IPS DF 4.7 (cell line): Measurements from ENCODE around the gene CCDC187.
"Not testable (repeated sequence)": the region's sequence is repeated elsewhere in the genome, so short reads cannot be mapped to it uniquely, and the experiment has no call there.

ENCODE experiments used
- DNase-seq: peaks from one replicate; pipeline ENCODE4 v3.0.0-alpha.2; 2013; ENCODE audit warnings: low spot score; ENCODE audit errors: extremely low read depth

The CCDC187 gene

GRCh38 chr9:136267261-136268111 lies 36.4 kb downstream of the CCDC187 start:
- DNase-seq: no peak

- not testable (repeated sequence) for DNase-seq
These were observed 37.3 kb downstream of the CCDC187 start for GRCh38 chr9:136266641-136267040.

- DNase-seq: no peak
These were observed 38.1 kb downstream of the CCDC187 start for GRCh38 chr9:136265561-136266355.

- DNase-seq: no peak
These were observed 39.2 kb downstream of the CCDC187 start for GRCh38 chr9:136264441-136265405.

- no peak for DNase-seq
These were observed 39.9 kb downstream of the CCDC187 start for GRCh38 chr9:136264031-136264430.

GRCh38 chr9:136262671-136263178 lies 41.2 kb downstream of the CCDC187 start:
- DNase-seq: no peak

- DNase-seq: no peak
These were observed 42.0 kb downstream of the CCDC187 start for GRCh38 chr9:136261686-136262430.

- no peak for DNase-seq
These were observed 42.9 kb downstream of the CCDC187 start for GRCh38 chr9:136260936-136261472.

GRCh38 chr9:136260521-136260920 lies 43.4 kb downstream of the CCDC187 start:
- DNase-seq: no peak

GRCh38 chr9:136259836-136260235 lies 44.1 kb downstream of the CCDC187 start:
- DNase-seq: no peak

GRCh38 chr9:136259517-136259813 lies 44.4 kb downstream of the CCDC187 start:
- no peak for DNase-seq

- DNase-seq: no peak
These were observed 44.9 kb downstream of the CCDC187 start for GRCh38 chr9:136258786-136259516.

GRCh38 chr9:136258299-136258625 lies 45.6 kb downstream of the CCDC187 start:
- DNase-seq: no peak

- no peak for DNase-seq
These were observed 46.3 kb downstream of the CCDC187 start for GRCh38 chr9:136257381-136258298.

- DNase-seq: no peak
These were observed 47.7 kb downstream of the CCDC187 start for GRCh38 chr9:136255896-136256890.

GRCh38 chr9:136255166-136255538 lies 48.7 kb downstream of the CCDC187 start:
- no peak for DNase-seq

GRCh38 chr9:136254381-136255165 lies 49.3 kb downstream of the CCDC187 start:
- no peak for DNase-seq
